ENCODE measurements around the gene SMYD3.

- TF ChIP-seq POLR2AphosphoS5 (IDR thresholded peaks at IDR 0.05) (no peak), CTCF (IDR thresholded peaks at IDR 0.05) (no peak)
Measured at GRCh38 chr1:246533371-246533905, 26.4 kb upstream of the SMYD3 start.
